GM19239 (cell line): ENCODE results near the gene ARMC12.
A peak's percentile ranks its signal among the peaks of the same experiment; 100 is the strongest.
"Not testable (repeated sequence)": the region's sequence is repeated elsewhere in the genome, so short reads cannot be mapped to it uniquely, and the experiment has no call there.

Experiments
- DNase-seq: peaks from one replicate; pipeline ENCODE4 v3.0.0; 2011; ENCODE audit warnings: low spot score; ENCODE audit not compliant: insufficient read length
- FAIRE-seq: peaks from 2 replicates; lab custom pipeline; 2011; peaks lifted over from hg19 to GRCh38; lab: Jason Lieb, UNC

ARMC12 gene, protein sequence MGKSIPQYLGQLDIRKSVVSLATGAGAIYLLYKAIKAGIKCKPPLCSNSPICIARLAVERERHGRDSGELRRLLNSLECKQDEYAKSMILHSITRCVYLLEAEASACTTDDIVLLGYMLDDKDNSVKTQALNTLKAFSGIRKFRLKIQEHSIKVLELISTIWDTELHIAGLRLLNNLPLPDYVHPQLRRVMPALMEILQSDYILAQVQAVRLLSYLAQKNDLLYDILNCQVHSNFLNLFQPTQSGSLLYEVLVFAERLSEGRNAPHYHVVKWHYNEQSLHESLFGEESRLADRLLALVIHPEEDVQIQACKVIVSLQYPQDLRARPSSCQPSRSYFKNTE

GRCh38 chr6:35736982-35737412, at the start of gene ARMC12:
Gene ARMC12, plus strand, starts transcription at chr6:35737032. Its CDS starts 77 bp downstream, at chr6:35737109.
- DNase-seq (no peak), FAIRE-seq (no peak)

- FAIRE-seq: peak; percentile 87
- peak; percentile 40 for DNase-seq
Measured at GRCh38 chr6:35687658-35688604, 48.9 kb upstream of the ARMC12 start.

DNA sequence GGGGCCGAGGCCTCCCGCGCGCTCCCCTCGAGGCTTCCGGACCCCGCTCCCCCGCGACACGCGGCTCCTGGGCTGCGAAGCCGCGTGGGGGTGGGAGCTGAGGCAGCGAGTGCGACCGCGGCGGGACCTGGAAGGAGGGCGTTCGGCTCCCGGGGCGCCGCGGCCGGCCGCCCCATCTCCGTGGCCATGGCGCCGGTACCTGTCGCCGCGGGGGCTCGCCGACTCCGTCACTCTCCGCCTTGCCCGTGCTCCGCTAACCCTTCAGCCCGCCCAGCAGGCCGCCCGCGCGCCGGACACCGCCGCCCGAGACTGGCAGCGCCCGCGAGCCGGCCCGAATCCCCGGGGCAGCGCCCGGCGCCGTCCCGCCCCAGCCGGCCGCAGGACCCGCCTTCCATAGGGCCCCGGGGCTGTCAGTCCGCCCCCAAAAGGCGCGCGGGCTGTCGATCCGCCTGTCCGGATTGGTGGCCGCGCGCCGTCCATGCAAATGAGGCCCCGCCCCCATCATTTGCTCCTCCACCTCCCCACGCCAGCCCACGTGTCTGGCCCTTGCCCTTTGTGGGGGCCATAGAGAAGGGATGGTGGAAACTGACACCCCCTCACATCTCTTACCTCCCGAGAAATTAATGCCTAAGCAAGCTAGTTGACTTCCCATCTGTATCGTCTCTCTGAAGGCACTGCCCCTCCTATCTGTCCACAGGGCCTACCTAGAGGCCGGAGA, 48.1 kb upstream of the ARMC12 start, which contains the start of gene FKBP5:
Gene FKBP5 (minus strand): TSS at position 311 of the 718 bp plus-strand sequence. CDS start 46,091 bp downstream, outside the sequence.
- FAIRE-seq: peak; percentile 95
- peak; percentile 86 for DNase-seq

- FAIRE-seq, DNase-seq: not testable (repeated sequence)
Measured at GRCh38 chr6:35690006-35690405, 46.8 kb upstream of the ARMC12 start.

DNA sequence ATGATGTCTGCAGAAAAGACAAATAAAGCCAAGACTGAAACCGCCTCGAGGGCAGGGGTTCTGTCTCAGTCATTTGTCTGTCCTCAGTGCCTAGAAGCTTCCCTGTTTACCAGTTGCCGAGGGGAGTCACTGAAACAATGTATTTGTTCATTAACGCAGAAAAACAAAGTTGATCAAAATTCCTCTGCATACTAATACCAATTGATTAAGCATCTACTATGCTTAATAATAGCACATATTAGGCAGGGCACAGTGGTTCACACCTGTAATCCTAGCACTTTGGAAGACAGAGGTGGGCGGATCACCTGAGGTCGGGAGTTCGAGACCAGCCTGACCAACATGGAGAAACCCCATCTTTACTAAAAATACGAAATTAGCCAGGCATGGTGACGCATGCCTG, 46.3 kb upstream of the ARMC12 start:
- FAIRE-seq: no peak

DNA sequence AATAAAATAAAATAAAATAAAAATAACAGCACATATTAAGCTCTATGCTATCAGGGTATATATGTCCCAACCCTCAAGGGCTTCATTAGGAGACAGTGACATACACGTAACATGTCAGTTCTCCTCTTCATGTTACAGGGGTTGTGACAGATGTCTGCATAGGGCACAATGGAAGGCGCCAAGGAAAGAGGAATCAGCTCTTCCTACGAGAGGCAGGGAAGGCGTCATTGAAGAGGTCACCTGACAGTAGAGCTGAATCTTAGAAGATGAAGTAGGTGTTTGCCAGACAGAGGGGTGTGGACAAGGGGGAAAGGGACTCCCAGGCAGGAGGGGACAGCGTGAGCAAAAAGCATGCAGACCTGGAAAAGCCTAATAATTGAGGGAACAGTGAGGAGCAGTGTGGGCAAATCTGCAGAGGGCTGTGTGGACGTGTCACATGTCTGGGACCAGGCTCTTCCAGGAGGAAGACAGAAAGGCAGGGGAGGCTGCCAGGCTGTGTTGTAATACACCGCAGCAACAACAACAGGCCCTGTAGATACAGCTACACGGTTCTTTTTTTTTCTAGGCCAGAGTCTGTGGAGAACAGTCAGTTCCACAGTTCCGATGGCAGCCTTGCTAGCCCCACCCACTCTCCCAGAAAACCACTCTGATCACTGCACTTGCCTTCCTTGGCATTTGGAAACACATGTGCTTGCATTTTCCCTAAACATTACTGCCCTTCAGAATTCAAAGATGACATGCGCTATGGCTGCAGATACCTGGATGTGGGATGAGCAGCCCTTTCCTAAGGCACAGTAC, 45.6 kb upstream of the ARMC12 start:
- DNase-seq (no peak), FAIRE-seq (no peak)

More for the DNA sequence above, 46.3 kb upstream of the ARMC12 start:
- no peak for DNase-seq

GRCh38 chr6:35694462-35694861, 42.4 kb upstream of the ARMC12 start:
- DNase-seq (no peak), FAIRE-seq (no peak)

- not testable (repeated sequence) for DNase-seq, FAIRE-seq
Measured at GRCh38 chr6:35698430-35698829, 38.4 kb upstream of the ARMC12 start.

DNA sequence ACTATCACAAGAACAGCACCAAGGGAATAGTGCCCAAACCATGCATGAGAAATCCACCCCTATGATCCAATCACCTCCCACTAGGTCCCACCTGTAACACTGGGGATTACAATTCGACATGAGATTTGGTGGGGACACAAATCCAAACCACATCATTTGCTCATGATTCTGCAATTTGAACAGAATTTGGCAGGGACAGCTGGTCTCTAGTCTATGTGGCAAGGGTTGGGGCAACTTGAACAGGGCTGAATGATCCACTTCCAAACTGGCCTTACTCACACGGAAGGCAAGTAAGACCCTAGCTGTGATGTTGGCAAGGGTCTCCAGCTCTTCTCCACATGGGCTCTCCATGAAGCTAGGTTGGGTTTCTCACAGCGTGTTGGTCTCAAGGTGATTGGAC, 38.0 kb upstream of the ARMC12 start:
- FAIRE-seq (no peak), DNase-seq (no peak)

- DNase-seq (no peak), FAIRE-seq (no peak)
Measured at GRCh38 chr6:35703554-35703953, 33.3 kb upstream of the ARMC12 start.

DNA sequence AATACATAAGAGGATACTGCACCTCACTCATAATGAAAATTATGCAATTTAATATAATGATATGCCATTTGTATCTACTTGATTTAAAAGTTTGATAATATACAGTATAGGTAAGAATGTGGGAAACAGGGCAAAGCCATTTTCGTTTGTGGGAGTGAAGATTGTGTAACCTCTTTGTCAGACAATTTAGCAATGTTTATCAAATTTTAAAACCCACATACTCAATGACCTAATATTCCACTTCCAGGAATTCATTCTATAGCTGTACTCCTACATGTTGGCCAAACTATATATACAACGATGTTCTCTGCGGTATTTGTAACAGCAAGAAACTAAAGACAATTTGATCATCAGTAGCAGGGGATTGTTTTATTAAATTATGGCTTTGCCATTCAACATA, 30.4 kb upstream of the ARMC12 start:
- FAIRE-seq: no peak

GRCh38 chr6:35707714-35708407, 29.0 kb upstream of the ARMC12 start:
- DNase-seq (no peak), FAIRE-seq (no peak)

More for the DNA sequence above, 30.4 kb upstream of the ARMC12 start:
- DNase-seq: no peak

GRCh38 chr6:35708585-35708984, 28.2 kb upstream of the ARMC12 start:
- FAIRE-seq: no peak

DNA sequence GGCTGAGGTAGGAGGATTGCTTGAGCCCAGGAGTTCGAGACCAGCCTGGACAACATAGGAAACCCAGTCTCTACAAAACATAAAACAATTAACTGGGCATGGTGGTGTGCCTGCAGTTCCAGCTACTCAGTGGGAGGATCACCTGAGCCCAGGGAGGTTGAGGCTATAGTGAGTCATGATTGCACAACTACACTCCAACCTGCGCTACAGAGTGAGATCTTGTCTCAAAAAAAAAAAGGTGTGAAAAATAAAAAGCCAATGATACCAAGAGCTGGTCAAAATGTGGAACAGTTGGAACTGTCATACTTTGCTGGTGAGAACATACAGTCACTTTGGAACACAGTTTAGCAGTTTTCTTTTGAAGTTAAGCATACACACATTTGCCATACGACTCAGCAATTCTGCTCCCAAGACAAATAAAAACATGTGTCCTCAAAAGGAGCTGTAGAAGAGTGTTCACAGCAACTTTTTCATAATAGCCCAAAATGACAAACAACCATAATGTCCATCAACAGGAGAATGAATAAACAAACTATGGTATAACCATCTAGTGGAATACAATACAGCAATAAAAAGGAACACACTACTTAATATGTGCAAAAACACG, 26.5 kb upstream of the ARMC12 start:
- FAIRE-seq (no peak), DNase-seq (no peak)

More at GRCh38 chr6:35708585-35708984, 28.2 kb upstream of the ARMC12 start:
- no peak for DNase-seq

GRCh38 chr6:35711731-35712130, 25.1 kb upstream of the ARMC12 start:
- FAIRE-seq: no peak
- no peak for DNase-seq

GRCh38 chr6:35713006-35713767, 23.6 kb upstream of the ARMC12 start:
- DNase-seq (no peak), FAIRE-seq (no peak)

- FAIRE-seq (no peak), DNase-seq (no peak)
Measured at GRCh38 chr6:35716798-35717197, 20.0 kb upstream of the ARMC12 start.
